GM18505 (cell line): Measurements from ENCODE around the gene KLF2.

ENCODE experiments used
- ATAC-seq: cut with Tn5 transposase; IDR thresholded peaks from one replicate; pipeline ENCODE4 v1.9.1; 2021; ENCODE audit not compliant: unreplicated experiment
- POLR2A ChIP-seq: IDR thresholded peaks from 4 replicates; pipeline ENCODE4 v1.6.1; 2011; ENCODE audit warnings: borderline replicate concordance; ENCODE audit not compliant: insufficient read depth, insufficient read length; ENCODE audit errors: extremely low read depth

KLF2 gene

DNA sequence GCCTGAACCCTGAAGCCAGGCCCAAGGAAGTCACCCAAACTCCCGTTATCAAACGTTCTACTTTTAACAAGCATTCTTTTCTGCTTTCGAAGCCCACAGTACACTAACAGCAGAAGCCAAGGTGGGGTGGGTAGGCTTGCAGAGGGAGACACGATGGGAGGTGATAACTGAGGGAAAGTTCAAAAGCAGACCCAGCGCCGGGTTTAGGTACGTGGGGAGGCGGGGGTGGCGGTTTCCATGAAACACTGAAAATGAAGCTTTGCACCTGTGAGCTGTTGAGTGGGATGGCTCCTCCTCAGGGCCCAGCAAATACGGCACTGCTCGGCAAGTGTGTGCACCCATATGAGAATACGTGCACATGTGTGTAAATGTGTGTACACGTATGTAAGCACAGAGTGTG, 49.8 kb downstream of the KLF2 start:
- ATAC-seq: no peak
- TF ChIP-seq POLR2A: no peak

DNA sequence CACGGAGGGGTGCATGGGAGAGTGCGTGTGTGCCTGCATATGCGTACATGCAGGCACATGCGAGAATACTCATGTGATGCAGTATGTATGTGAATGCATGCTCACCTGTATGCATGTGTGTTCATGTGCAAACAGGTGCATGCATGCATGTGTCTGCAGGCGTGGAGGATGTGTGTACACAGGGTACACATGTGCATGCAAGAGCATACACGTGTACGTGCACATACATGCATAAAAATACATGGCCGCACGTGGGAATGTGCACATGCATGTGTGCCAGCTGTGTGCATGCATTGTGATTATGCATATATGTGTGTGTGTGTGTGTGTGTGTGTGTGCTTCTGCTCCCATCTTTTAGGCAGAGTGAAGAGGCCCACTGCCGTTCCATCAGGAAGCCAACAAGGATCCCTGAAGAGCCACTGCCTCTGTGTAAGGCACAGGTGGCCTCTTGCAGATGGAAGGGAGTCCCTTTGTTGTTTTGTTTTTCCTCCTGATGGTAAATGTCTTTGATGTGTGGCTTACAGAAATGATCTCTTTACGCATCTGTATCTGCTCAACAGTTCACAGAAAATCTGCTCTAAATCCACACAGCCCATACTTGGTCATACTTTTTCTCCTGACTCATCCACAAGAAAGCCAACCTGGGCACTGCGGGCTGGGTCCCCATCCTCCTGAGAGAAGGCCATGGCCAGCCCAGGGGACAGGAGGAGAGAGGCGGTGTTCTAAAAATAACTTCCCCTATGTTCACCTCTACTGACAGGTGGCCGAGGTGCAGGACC, 50.7 kb downstream of the KLF2 start:
- TF ChIP-seq POLR2A: no peak
- ATAC-seq: no peak

DNA sequence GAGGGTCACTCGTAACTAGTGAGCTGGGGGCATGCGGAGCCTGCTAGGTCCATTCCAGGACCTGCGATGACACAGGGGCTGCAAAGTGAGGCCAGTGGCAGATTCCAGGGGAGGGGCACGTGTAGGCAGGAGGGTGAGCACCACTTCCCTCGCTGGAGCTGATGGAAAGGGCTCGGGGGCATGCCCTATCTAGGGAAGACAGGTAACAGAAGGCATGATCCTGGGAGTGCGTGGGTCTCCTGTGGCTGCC, 51.2 kb downstream of the KLF2 start:
- no peak for ATAC-seq
- TF ChIP-seq POLR2A: no peak

DNA sequence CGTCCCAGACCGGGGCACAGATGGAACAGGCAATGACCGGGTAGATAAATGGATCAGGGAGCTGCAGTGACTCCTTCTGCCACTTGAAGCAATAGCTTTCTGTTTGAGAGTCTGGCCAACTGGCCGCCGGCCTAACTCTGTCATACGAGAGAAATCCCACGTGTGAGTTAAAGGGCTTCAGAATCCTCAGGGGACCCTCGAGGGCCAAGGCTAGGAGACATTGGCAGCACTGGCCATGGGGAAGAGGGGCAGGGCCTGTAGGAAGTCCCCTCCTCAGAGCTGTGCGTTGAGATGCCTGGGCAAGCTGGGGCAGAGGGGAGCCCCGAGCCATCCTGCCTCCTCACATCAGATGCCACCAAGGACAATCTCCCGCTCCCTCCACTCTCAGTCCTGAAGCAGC, 51.6 kb downstream of the KLF2 start:
- no peak for TF ChIP-seq POLR2A
- ATAC-seq: no peak

DNA sequence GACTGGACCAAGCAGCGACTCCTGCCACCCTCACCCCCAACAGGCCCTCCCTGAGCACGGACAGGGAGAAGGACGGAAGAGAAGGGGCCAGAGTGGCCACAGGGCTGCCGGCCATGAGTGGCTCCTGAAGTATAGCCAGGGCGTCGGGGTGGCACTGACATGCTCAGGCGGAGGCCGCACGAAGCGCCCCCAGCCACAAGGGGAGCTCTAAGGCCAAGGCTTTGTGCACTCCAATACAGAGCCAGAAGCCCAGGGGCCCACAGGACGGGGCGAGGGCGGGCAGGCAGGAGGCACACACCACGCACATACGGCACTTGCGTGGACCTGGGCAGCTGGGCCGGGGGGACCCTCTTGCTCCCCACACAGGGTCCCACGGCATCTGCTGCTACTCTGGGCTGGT, 52.0 kb downstream of the KLF2 start:
- no peak for TF ChIP-seq POLR2A
- no peak for ATAC-seq

DNA sequence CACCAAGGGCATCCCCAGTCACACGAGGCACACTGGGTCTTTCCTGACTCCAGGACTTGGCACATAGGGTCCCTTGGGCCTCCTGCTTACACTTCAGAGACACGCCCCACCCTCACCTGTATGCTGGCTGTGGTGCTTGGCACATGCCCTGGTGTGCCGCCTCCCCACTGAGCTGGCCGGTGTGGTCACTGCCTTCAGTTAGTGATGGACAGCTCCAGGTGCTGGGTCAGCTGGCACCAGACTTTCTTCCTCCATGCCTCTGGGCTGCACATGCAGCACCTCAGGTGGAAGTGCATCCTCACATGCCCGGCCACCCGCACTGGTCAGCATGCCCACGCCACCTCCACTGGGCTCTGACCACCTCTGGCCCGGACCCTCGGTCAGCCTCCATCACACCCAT, 52.9 kb downstream of the KLF2 start:
- no peak for TF ChIP-seq POLR2A
- no peak for ATAC-seq
